ENCODE measurements around the gene RASGRP4.

DNA sequence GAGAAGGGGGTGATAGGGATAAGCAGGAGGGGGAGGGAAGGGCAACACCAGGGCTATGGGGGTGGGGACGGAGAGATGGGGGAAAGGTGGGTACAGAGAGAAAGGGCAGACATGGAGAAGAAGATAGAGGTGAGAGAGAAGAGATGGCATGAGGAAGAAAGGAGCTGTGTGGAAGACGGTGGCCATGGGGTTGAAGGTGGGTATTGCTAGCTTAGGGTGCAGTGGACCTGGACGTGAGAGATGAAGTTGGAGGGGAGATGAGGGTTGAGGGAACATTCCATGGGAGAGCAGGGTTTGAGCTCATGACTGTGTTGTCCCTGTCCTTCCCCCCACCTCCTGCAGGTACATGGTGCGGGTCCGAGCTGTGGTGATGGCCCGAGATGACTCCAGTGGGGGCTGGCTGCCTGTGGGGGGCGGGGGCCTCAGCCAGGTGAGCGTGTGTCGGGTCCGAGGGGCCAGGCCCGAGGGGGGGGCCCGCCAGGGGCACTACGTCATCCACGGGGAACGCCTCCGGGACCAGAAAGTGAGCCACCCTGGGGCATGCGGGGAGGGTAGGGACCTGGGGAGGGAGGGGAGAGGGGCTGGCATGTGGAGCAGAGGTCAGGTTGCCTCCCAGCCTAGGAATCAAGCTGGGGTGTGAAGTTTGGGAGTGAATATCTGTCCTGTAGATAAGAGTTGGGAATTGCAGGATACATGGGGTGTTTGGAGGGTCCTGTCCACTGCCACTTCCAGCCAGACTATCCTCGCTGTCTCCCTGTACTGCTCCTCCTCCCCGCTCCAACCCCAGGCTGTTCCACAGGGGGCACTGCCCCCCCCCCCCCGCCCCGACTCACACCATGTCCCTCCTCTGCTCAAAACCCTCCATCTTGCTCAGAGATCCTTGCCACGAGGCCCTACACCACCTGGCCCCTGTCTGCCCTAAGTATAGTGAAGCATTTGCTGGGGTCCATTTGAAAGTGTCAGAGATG is 35.8 kb downstream of the RASGRP4 start:
- TF ChIP-seq, protein P1, sequence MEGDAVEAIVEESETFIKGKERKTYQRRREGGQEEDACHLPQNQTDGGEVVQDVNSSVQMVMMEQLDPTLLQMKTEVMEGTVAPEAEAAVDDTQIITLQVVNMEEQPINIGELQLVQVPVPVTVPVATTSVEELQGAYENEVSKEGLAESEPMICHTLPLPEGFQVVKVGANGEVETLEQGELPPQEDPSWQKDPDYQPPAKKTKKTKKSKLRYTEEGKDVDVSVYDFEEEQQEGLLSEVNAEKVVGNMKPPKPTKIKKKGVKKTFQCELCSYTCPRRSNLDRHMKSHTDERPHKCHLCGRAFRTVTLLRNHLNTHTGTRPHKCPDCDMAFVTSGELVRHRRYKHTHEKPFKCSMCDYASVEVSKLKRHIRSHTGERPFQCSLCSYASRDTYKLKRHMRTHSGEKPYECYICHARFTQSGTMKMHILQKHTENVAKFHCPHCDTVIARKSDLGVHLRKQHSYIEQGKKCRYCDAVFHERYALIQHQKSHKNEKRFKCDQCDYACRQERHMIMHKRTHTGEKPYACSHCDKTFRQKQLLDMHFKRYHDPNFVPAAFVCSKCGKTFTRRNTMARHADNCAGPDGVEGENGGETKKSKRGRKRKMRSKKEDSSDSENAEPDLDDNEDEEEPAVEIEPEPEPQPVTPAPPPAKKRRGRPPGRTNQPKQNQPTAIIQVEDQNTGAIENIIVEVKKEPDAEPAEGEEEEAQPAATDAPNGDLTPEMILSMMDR (conservative IDR thresholded peaks at IDR 0.05; ENCODE audit: low read depth, low read length): no peak
- TF ChIP-seq EZH2 (IDR thresholded peaks at IDR 0.05; ENCODE audit: borderline replicate concordance, low read depth, low read length, poor library complexity, severe bottlenecking): no peak

Measured in A673 (cell line).